ENCODE measurements around the gene RNF148.

Gene RNF148

GRCh38 chr7:122727759-122728158 is 25.0 kb upstream of the RNF148 start:
- no peaks in the 10 kb centered on the region for H3K4me1 ChIP-seq (ENCODE audit: insufficient read depth, insufficient read length)
- H3K27me3 ChIP-seq (ENCODE audit: insufficient read depth, insufficient read length), result no peaks in the 10 kb centered on the region
- DNase-seq (ENCODE audit: low read depth, low spot score), result no peak
- H3K9me3 ChIP-seq (ENCODE audit: insufficient read depth, low read length), result no peaks in the 10 kb centered on the region
- TF ChIP-seq YY1 (IDR thresholded peaks at IDR 0.05; ENCODE audit: insufficient read depth, insufficient read length), result no peak
- TF ChIP-seq SUZ12 (IDR thresholded peaks at IDR 0.05; ENCODE audit: extremely low read depth, insufficient read depth, insufficient read length), result no peak
- TF ChIP-seq ZNF274 (IDR thresholded peaks at IDR 0.05; ENCODE audit: low read depth, low read length), result no peak
- H3K9ac ChIP-seq (ENCODE audit: insufficient read length, low read depth), result no peak overlapping the region
- H3K36me3 ChIP-seq (ENCODE audit: insufficient read depth, insufficient read length, low read length), result no peaks in the 10 kb centered on the region
- H3K4me3 ChIP-seq (ENCODE audit: insufficient read length, low read depth), result no peak overlapping the region

- no peak for DNase-seq (ENCODE audit: low read depth, low spot score)
- no peaks in the 10 kb centered on the region for H3K27me3 ChIP-seq (ENCODE audit: insufficient read depth, insufficient read length)
- H3K36me3 ChIP-seq (ENCODE audit: insufficient read depth, insufficient read length, low read length), result no peaks in the 10 kb centered on the region
- H3K4me3 ChIP-seq (ENCODE audit: insufficient read length, low read depth), result no peak overlapping the region
- H3K9ac ChIP-seq (ENCODE audit: insufficient read length, low read depth), result no peak overlapping the region
- H3K9me3 ChIP-seq (ENCODE audit: insufficient read depth, low read length), result no peaks in the 10 kb centered on the region
- TF ChIP-seq SUZ12 (IDR thresholded peaks at IDR 0.05; ENCODE audit: extremely low read depth, insufficient read depth, insufficient read length) (no peak), YY1 (IDR thresholded peaks at IDR 0.05; ENCODE audit: insufficient read depth, insufficient read length) (no peak), ZNF274 (IDR thresholded peaks at IDR 0.05; ENCODE audit: low read depth, low read length) (no peak)
- no peaks in the 10 kb centered on the region for H3K4me1 ChIP-seq (ENCODE audit: insufficient read depth, insufficient read length)
Observed at GRCh38 chr7:122727354-122727753, 24.6 kb upstream of the RNF148 start.

GRCh38 chr7:122726881-122727280 is 24.2 kb upstream of the RNF148 start:
- no peak for DNase-seq (ENCODE audit: low read depth, low spot score)
- Histone ChIP-seq H3K27me3 (ENCODE audit: insufficient read depth, insufficient read length) (no peaks in the 10 kb centered on the region), H3K9me3 (ENCODE audit: insufficient read depth, low read length) (no peaks in the 10 kb centered on the region), H3K9ac (ENCODE audit: insufficient read length, low read depth) (no peak overlapping the region), H3K4me1 (ENCODE audit: insufficient read depth, insufficient read length) (no peaks in the 10 kb centered on the region), H3K36me3 (ENCODE audit: insufficient read depth, insufficient read length, low read length) (no peaks in the 10 kb centered on the region), H3K4me3 (ENCODE audit: insufficient read length, low read depth) (no peak overlapping the region)
- no peak for TF ChIP-seq ZNF274 (IDR thresholded peaks at IDR 0.05; ENCODE audit: low read depth, low read length)
- TF ChIP-seq SUZ12 (IDR thresholded peaks at IDR 0.05; ENCODE audit: extremely low read depth, insufficient read depth, insufficient read length), result no peak
- no peak for TF ChIP-seq YY1 (IDR thresholded peaks at IDR 0.05; ENCODE audit: insufficient read depth, insufficient read length)

GRCh38 chr7:122724366-122724765 is 21.6 kb upstream of the RNF148 start:
- no peak for DNase-seq (ENCODE audit: low read depth, low spot score)
- Histone ChIP-seq H3K36me3 (ENCODE audit: insufficient read depth, insufficient read length, low read length) (no peaks in the 10 kb centered on the region), H3K9me3 (ENCODE audit: insufficient read depth, low read length) (no peaks in the 10 kb centered on the region), H3K4me1 (ENCODE audit: insufficient read depth, insufficient read length) (no peaks in the 10 kb centered on the region), H3K9ac (ENCODE audit: insufficient read length, low read depth) (no peak overlapping the region), H3K27me3 (ENCODE audit: insufficient read depth, insufficient read length) (no peaks in the 10 kb centered on the region), H3K4me3 (ENCODE audit: insufficient read length, low read depth) (no peak overlapping the region)
- no peak for TF ChIP-seq YY1 (IDR thresholded peaks at IDR 0.05; ENCODE audit: insufficient read depth, insufficient read length)
- no peak for TF ChIP-seq ZNF274 (IDR thresholded peaks at IDR 0.05; ENCODE audit: low read depth, low read length)
- TF ChIP-seq SUZ12 (IDR thresholded peaks at IDR 0.05; ENCODE audit: extremely low read depth, insufficient read depth, insufficient read length), result no peak

GRCh38 chr7:122719010-122719578 is 16.4 kb upstream of the RNF148 start:
- no peak for TF ChIP-seq ZNF274 (IDR thresholded peaks at IDR 0.05; ENCODE audit: low read depth, low read length)
- H3K27me3 ChIP-seq (ENCODE audit: insufficient read depth, insufficient read length), result no peaks in the 10 kb centered on the region
- no peaks in the 10 kb centered on the region for H3K4me1 ChIP-seq (ENCODE audit: insufficient read depth, insufficient read length)
- H3K4me3 ChIP-seq (ENCODE audit: insufficient read length, low read depth), result no peak overlapping the region
- DNase-seq (ENCODE audit: low read depth, low spot score), result no peak
- no peak overlapping the region for H3K9ac ChIP-seq (ENCODE audit: insufficient read length, low read depth)
- H3K36me3 ChIP-seq (ENCODE audit: insufficient read depth, insufficient read length, low read length), result no peaks in the 10 kb centered on the region
- no peaks in the 10 kb centered on the region for H3K9me3 ChIP-seq (ENCODE audit: insufficient read depth, low read length)

- DNase-seq (ENCODE audit: low read depth, low spot score), result no peak
- Histone ChIP-seq H3K27me3 (ENCODE audit: insufficient read depth, insufficient read length) (no peaks in the 10 kb centered on the region), H3K9me3 (ENCODE audit: insufficient read depth, low read length) (no peaks in the 10 kb centered on the region), H3K4me3 (ENCODE audit: insufficient read length, low read depth) (no peak overlapping the region), H3K36me3 (ENCODE audit: insufficient read depth, insufficient read length, low read length) (no peaks in the 10 kb centered on the region), H3K4me1 (ENCODE audit: insufficient read depth, insufficient read length) (no peaks in the 10 kb centered on the region), H3K9ac (ENCODE audit: insufficient read length, low read depth) (no peak overlapping the region)
- no peak for TF ChIP-seq SUZ12 (IDR thresholded peaks at IDR 0.05; ENCODE audit: extremely low read depth, insufficient read depth, insufficient read length)
- TF ChIP-seq ZNF274 (IDR thresholded peaks at IDR 0.05; ENCODE audit: low read depth, low read length), result no peak
- no peak for TF ChIP-seq YY1 (IDR thresholded peaks at IDR 0.05; ENCODE audit: insufficient read depth, insufficient read length)
Observed at GRCh38 chr7:122717356-122718089, 14.8 kb upstream of the RNF148 start.

GRCh38 chr7:122715183-122715582 is 12.5 kb upstream of the RNF148 start:
- Histone ChIP-seq H3K9ac (ENCODE audit: insufficient read length, low read depth) (no peak overlapping the region), H3K9me3 (ENCODE audit: insufficient read depth, low read length) (no peaks in the 10 kb centered on the region), H3K4me1 (ENCODE audit: insufficient read depth, insufficient read length) (no peaks in the 10 kb centered on the region), H3K36me3 (ENCODE audit: insufficient read depth, insufficient read length, low read length) (no peaks in the 10 kb centered on the region), H3K27me3 (ENCODE audit: insufficient read depth, insufficient read length) (no peaks in the 10 kb centered on the region), H3K4me3 (ENCODE audit: insufficient read length, low read depth) (no peak overlapping the region)
- DNase-seq (ENCODE audit: low read depth, low spot score), result no peak
- TF ChIP-seq ZNF274 (IDR thresholded peaks at IDR 0.05; ENCODE audit: low read depth, low read length) (no peak), SUZ12 (IDR thresholded peaks at IDR 0.05; ENCODE audit: extremely low read depth, insufficient read depth, insufficient read length) (no peak), YY1 (IDR thresholded peaks at IDR 0.05; ENCODE audit: insufficient read depth, insufficient read length) (no peak)

Measured in NT2/D1 (cell line).